Esophagus muscularis mucosa (tissue), 4 donors: Measurements from ENCODE around the gene PTAR1. TPM values are rescaled to one million over a fixed set of nuclear protein-coding genes. Genes with fewer than 3 reads are reported as not detected.
A peak's percentile ranks its signal among the peaks of the same experiment; 100 is the strongest.

ENCODE experiments used
- DNase-seq: peaks from one replicate; pipeline ENCODE4 v3.0.0-alpha.2; 2017; ENCODE audit errors: extremely low spot score
- H3K27ac ChIP-seq, 4 donors: fragments of 200-600 bp; sonication (generic); replicated peaks in 1 of 4; 1 replicate in 3 of 4; 2 replicates in 1 of 4; pipeline ENCODE4 v1.5.1; 2016 to 2019; ENCODE audit warnings: mild to moderate bottlenecking in 1 of 4
- H3K27me3 ChIP-seq, 4 donors: fragments of 200-600 bp; sonication (generic); one replicate each; pipeline versions ENCODE4 v1.5.1 to v1.6.0; 2016 to 2019
- H3K36me3 ChIP-seq, 4 donors: fragments of 200-600 bp; sonication (generic); one replicate each; pipeline ENCODE4 v1.5.1; 2016 to 2019
- H3K4me1 ChIP-seq, 4 donors: fragments of 200-600 bp; sonication (generic); one replicate each; pipeline ENCODE4 v1.5.1; 2016 to 2019
- H3K4me3 ChIP-seq, 4 donors: fragments of 200-600 bp; sonication (generic); 1 replicate in 2 of 4; 2 replicates in 2 of 4; pipeline ENCODE4 v1.5.1; 2016 to 2019; ENCODE audit warnings: mild to moderate bottlenecking in 4 of 4, moderate library complexity in 1 of 4
- H3K9me3 ChIP-seq, 4 donors: fragments of 200-600 bp; sonication (generic); 1 replicate in 3 of 4; 2 replicates in 1 of 4; pipeline ENCODE4 v1.5.1; 2016 to 2019
- EP300 ChIP-seq: sonication (generic); formaldehyde crosslinking; IDR thresholded peaks from one replicate; pipeline ENCODE4 v1.6.1; 2017; ENCODE audit warnings: antibody characterized with exemption
- POLR2A ChIP-seq: fragments of 450-650 bp; IDR thresholded peaks from one replicate; pipeline ENCODE4 v1.6.1; 2017; ENCODE audit warnings: antibody characterized with exemption, moderate library complexity, mild to moderate bottlenecking, low read depth
- POLR2AphosphoS5 ChIP-seq, 2 donors: sonication (generic); formaldehyde crosslinking; IDR thresholded peaks; one replicate each; pipeline ENCODE4 v1.6.1; 2017; ENCODE audit warnings: antibody characterized with exemption in 2 of 2
- WGBS: methylation state at CpG from one replicate; pipeline ENCODE4 v1.1.5; 2018; 5-methylcytosine and 5-hydroxymethylcytosine counted together
- intact Hi-C: fragments of 100-400 bp; cut with DNase I; formaldehyde crosslinking; loops from one replicate; pipeline ENCODE4 v1.15.1; 2023
- total RNA-seq, 4 donors: library from RNA; depleted of rRNA; stranded (reverse); fragments of >200 nt; gene quantifications; one replicate each; pipeline versions ENCODE4 v1.1.0 to v1.2.1, GENCODE V29; 2016
- TF ChIP-seq, protein P1 (sequence below), 3 experiments: fragments of 200-600 bp in 2 of 3; fragments of 450-650 bp in 1 of 3; sonication (generic) in 2 of 3; IDR thresholded peaks; one replicate each; pipeline ENCODE4 v1.5.1; 2017 to 2019; ENCODE audit warnings: antibody characterized with exemption in 3 of 3, mild to moderate bottlenecking in 2 of 3, moderate library complexity in 1 of 3

The PTAR1 gene
- total RNA-seq, 4 donors from 2014 or later = 47.7 to 68.5 (median 49.7) TPM

DNA sequence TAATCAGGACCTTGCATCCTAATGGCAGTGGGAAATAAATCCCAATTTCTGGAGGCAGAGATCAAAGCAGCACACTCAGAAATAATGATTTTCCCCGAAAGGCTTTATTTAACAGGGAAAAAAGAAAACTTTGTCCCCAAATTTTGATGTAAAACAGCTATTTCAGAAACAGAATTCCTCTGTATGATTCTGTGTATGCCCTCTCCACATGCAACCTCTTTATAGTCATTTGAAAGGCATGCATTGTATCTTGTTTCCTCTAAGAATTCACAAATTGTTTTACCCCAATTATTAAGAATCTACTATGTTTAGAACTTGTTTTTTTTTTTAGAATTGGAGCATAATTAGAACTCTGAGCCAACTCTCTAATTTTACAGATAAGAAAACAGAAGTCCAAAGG is 2.7 kb upstream of the PTAR1 start:
- Histone ChIP-seq H3K4me3 (no peak overlapping the region), H3K27ac (no peak overlapping the region), H3K36me3 (no peaks in the 10 kb centered on the region), H3K4me1 (peaks cover 7 to 21% (median 18%) of the 10 kb centered on the region in 4 donors), H3K27me3 (no peaks in the 10 kb centered on the region), H3K9me3 (no peaks in the 10 kb centered on the region)
- no peak for TF ChIP-seq EP300
- TF ChIP-seq POLR2A = no peak
- TF ChIP-seq POLR2AphosphoS5 (IDR thresholded peaks at IDR 0.05) = no peak
- TF ChIP-seq, protein P1, sequence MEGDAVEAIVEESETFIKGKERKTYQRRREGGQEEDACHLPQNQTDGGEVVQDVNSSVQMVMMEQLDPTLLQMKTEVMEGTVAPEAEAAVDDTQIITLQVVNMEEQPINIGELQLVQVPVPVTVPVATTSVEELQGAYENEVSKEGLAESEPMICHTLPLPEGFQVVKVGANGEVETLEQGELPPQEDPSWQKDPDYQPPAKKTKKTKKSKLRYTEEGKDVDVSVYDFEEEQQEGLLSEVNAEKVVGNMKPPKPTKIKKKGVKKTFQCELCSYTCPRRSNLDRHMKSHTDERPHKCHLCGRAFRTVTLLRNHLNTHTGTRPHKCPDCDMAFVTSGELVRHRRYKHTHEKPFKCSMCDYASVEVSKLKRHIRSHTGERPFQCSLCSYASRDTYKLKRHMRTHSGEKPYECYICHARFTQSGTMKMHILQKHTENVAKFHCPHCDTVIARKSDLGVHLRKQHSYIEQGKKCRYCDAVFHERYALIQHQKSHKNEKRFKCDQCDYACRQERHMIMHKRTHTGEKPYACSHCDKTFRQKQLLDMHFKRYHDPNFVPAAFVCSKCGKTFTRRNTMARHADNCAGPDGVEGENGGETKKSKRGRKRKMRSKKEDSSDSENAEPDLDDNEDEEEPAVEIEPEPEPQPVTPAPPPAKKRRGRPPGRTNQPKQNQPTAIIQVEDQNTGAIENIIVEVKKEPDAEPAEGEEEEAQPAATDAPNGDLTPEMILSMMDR (IDR thresholded peaks at IDR 0.05) = no peak
- intact Hi-C loops = no loop called here
- DNase-seq = no peak
- WGBS = 85% methylated on average over 1 of the region's 1 CpG

DNA sequence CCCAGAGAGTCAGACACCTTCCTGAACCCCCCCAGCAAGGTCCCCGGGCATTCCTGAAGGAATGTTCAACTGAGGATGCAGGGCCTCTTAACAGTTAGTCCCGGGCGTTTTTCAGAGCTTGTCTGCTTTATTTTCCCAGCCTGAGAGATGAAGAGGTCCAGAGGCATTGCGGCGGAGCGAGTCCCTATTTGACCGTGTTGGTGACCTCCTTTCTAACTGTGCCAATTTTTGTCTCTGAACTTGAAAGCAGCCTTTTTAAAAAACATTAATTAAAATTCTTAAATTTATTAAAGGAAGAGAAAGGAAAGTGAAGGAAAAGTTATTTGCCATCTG is 433 bp upstream of the PTAR1 start:
- Histone ChIP-seq H3K9me3 (no peaks in the 10 kb centered on the region), H3K4me3 (peak overlapping the region; percentile 68 to 98 (median 92)), H3K27me3 (no peaks in the 10 kb centered on the region), H3K4me1 (peaks cover 7 to 40% (median 33%) of the 10 kb centered on the region in 4 donors), H3K36me3 (no peaks in the 10 kb centered on the region), H3K27ac (peak overlapping the region; percentile 87 to 98 (median 96))
- intact Hi-C loops = no loop called here
- TF ChIP-seq, protein P1 (IDR thresholded peaks at IDR 0.05) = no peak
- TF ChIP-seq POLR2AphosphoS5 (IDR thresholded peaks at IDR 0.05) (no peak), EP300 (no peak)
- DNase-seq = no peak
- WGBS = 14% methylated on average over 7 of the region's 7 CpGs

DNA sequence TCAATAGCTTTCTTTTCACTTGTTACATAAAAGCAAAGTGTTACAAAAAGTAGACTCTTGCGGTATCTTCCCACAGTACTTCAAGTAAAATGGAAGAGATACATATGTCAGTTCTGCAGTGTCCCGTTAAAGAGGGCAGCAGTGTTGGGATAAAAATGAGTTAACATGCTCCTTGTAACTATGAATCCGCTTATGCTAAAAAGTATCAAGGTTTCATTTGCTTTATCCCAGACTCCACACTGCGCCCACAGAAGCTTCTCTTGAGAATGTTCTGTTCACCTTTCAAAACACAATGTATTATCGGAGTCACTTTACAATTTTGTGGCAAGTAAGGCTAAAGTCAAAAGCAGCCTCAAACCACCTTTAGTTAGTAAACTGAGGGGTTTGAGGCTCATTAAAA is 790 bp downstream of the PTAR1 start:
- 1% methylated on average over 5 of the region's 5 CpGs for WGBS
- no peak for TF ChIP-seq POLR2A
- TF ChIP-seq, protein P1 (IDR thresholded peaks at IDR 0.05) = no peak
- TF ChIP-seq EP300 = no peak
- no peak for TF ChIP-seq POLR2AphosphoS5 (IDR thresholded peaks at IDR 0.05)
- peaks cover 7 to 42% (median 35%) of the 10 kb centered on the region in 4 donors for H3K4me1 ChIP-seq
- DNase-seq = no peak
- intact Hi-C loops = loop anchor here (2.0 kb wide), 1 partner anchor 86 kb away; the partner anchor contains the start of gene APBA1
- H3K36me3 ChIP-seq = no peaks in the 10 kb centered on the region
- H3K27ac ChIP-seq = peak overlapping the region; percentile 87 to 98 (median 96)
- H3K27me3 ChIP-seq = no peaks in the 10 kb centered on the region
- H3K4me3 ChIP-seq = peak overlapping the region; percentile 68 to 98 (median 92)
- no peaks in the 10 kb centered on the region for H3K9me3 ChIP-seq

DNA sequence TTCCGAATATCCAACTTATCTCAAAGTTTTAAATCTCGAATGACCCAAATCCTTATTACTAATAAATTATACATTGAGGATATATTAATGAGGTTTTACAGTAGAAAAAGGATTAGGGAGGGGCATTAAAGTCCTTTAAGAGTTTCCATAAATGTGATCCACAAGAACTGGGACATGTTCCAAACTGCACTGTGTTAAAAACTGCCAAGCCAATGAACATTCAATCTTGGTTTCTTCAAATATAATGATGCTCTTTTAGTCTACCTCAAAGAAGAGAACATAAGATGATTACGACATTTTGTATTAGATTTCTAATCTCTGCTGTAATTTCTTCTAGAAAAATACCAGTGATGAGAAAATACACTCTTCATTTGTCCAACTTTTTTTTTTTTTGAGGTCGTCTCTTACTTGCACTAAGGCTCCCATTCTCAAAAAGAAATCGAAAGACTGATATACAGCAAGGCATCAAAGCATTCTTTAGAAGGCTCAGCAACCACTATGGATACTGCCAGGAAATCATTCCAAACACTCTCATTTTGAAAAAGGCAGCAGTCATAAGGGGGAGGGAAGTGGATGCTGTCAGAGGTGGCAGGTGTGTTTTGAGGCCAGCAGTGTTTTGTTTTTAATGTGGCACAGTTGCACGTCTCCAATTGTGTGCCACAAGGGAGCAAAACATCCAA is 1.7 kb downstream of the PTAR1 start:
- intact Hi-C loops = loop anchor here (2.0 kb wide), 1 partner anchor 85 kb away; the partner anchor contains the start of gene APBA1
- Histone ChIP-seq H3K4me1 (peaks cover 7 to 48% (median 40%) of the 10 kb centered on the region in 4 donors), H3K4me3 (peak overlapping the region; percentile 68 to 98 (median 92)), H3K36me3 (no peaks in the 10 kb centered on the region), H3K9me3 (no peaks in the 10 kb centered on the region), H3K27me3 (no peaks in the 10 kb centered on the region), H3K27ac (peak overlapping the region in 3 of 4 donors; percentile 87 to 98 (median 96))
- DNase-seq = no peak
- 52% methylated on average over 6 of the region's 6 CpGs for WGBS
- TF ChIP-seq EP300 = no peak
- TF ChIP-seq, protein P1 (IDR thresholded peaks at IDR 0.05) = no peak
- no peak for TF ChIP-seq POLR2AphosphoS5 (IDR thresholded peaks at IDR 0.05)
- no peak for TF ChIP-seq POLR2A

DNA sequence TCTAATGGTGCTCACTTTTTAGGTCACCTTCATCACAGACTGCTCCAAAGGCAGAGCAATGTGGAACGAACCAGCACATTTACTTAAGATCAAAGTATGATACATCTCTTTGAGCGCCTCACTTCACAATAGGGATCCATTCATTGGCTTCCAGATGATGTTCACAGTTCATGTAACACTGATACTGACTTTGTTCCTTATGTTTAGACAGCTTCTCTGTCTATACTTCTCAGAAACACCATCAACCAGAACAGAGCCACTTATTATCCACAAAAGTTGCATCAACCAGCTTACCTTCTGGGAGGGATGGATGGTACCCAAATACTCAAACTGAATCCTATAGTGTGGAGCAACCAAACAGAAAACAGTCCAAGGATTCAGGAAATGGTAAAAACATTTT is 4.6 kb downstream of the PTAR1 start:
- DNase-seq = no peak
- no peaks in the 10 kb centered on the region for H3K36me3 ChIP-seq
- intact Hi-C loops = no loop called here
- H3K27ac ChIP-seq = no peak overlapping the region
- no peaks in the 10 kb centered on the region for H3K27me3 ChIP-seq
- no peaks in the 10 kb centered on the region for H3K9me3 ChIP-seq
- no peak for TF ChIP-seq EP300
- TF ChIP-seq, protein P1 (IDR thresholded peaks at IDR 0.05) = no peak
- TF ChIP-seq POLR2A = no peak
- no peak for TF ChIP-seq POLR2AphosphoS5 (IDR thresholded peaks at IDR 0.05)
- 87% methylated on average over 2 of the region's 2 CpGs for WGBS
- no peak overlapping the region for H3K4me3 ChIP-seq
- H3K4me1 ChIP-seq = peaks cover 7 to 63% (median 50%) of the 10 kb centered on the region in 4 donors
